Suprapubic skin (tissue), 4 donors: ENCODE data around the gene SCAP.

Experiments used
- EP300 ChIP-seq: sonication (generic); formaldehyde crosslinking; IDR thresholded peaks from one replicate; pipeline ENCODE4 v1.6.1; 2017; ENCODE audit warnings: antibody characterized with exemption
- POLR2A ChIP-seq, 2 donors: fragments of 450-650 bp; IDR thresholded peaks; one replicate each; pipeline ENCODE4 v1.6.1; 2017; ENCODE audit warnings: antibody characterized with exemption in 2 of 2, mild to moderate bottlenecking in 2 of 2, moderate library complexity in 2 of 2
- POLR2AphosphoS5 ChIP-seq, 3 donors: sonication (generic); formaldehyde crosslinking; IDR thresholded peaks; one replicate each; pipeline ENCODE4 v1.6.1; 2017; ENCODE audit warnings: antibody characterized with exemption in 3 of 3
- TF ChIP-seq, protein P1 (sequence below), 2 donors: fragments of 200-600 bp in 1 of 2; fragments of 450-650 bp in 1 of 2; sonication (generic) in 1 of 2; IDR thresholded peaks; one replicate each; pipeline ENCODE4 v1.5.1; 2016 to 2019; ENCODE audit warnings: antibody characterized with exemption in 2 of 2, mild to moderate bottlenecking in 1 of 2, moderate library complexity in 1 of 2

DNA sequence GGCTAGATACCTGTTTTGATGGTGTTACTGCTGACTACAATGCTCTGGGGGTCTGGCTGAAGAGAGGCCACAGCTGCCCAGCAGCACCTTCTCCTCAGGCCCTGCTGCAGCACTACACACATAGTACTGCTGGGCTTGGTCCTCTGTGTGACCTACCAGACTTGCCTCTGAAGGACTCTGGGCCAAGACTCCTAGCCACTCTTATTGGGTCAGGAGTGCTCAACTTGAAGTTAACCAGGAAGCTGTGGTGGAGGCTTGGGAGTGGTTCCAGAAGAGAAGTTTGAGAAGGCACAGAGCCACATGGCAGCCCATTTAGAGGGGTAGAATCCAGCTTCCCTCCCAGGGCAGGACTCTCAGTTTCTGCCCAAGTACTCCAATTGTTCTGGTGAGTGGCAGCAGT is 21.2 kb upstream of the SCAP start:
- TF ChIP-seq, protein P1, sequence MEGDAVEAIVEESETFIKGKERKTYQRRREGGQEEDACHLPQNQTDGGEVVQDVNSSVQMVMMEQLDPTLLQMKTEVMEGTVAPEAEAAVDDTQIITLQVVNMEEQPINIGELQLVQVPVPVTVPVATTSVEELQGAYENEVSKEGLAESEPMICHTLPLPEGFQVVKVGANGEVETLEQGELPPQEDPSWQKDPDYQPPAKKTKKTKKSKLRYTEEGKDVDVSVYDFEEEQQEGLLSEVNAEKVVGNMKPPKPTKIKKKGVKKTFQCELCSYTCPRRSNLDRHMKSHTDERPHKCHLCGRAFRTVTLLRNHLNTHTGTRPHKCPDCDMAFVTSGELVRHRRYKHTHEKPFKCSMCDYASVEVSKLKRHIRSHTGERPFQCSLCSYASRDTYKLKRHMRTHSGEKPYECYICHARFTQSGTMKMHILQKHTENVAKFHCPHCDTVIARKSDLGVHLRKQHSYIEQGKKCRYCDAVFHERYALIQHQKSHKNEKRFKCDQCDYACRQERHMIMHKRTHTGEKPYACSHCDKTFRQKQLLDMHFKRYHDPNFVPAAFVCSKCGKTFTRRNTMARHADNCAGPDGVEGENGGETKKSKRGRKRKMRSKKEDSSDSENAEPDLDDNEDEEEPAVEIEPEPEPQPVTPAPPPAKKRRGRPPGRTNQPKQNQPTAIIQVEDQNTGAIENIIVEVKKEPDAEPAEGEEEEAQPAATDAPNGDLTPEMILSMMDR (IDR thresholded peaks at IDR 0.05): no peak
- TF ChIP-seq EP300 (no peak), POLR2A (IDR thresholded peaks at IDR 0.05) (no peak), POLR2AphosphoS5 (IDR thresholded peaks at IDR 0.05) (no peak)
